AG08396 (cell line): ENCODE data around the gene PKP4.
A peak's percentile ranks its signal among the peaks of the same experiment; 100 is the strongest.

Source experiments
- DNase-seq: peaks from one replicate; pipeline ENCODE4 v3.0.0; 2012; ENCODE audit warnings: low spot score, mixed read lengths

The PKP4 gene

DNA sequence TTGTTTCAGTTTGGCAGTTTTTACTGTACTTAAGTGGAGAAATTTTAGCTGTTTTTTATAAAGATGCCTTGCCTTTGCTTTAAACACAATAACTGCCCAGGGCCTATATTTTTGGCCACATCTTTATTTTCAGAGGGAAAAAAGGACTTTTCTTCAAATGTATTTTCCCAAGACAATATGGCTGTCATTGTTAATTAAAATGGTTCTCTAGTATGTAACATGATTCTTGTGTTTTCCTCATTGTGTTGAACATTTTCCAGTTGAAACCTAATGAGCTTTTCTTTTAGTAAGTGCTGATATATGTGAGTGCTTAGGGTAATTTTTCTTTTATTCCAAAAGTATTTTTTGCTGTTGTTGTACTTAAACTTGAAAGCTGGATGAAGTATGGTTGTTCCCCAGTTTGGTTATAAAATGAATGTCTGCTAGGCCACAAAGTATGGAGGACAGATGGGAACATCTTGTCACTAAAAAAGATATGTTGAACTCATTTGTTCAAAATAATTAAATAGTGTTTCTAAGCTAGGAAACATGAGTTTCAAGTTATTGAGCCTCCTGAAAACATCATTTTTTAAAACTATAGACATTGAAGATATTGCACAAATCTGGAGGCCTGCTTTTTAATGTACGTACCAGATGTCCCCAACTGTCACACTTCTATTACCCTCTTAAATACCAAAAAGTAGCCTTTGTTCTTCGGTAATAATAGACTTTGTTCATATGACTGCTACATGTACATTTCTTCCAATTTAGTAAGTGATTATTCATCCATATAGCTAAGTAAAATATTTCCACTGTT is 190.9 kb downstream of the PKP4 start:
- no peak for DNase-seq

DNA sequence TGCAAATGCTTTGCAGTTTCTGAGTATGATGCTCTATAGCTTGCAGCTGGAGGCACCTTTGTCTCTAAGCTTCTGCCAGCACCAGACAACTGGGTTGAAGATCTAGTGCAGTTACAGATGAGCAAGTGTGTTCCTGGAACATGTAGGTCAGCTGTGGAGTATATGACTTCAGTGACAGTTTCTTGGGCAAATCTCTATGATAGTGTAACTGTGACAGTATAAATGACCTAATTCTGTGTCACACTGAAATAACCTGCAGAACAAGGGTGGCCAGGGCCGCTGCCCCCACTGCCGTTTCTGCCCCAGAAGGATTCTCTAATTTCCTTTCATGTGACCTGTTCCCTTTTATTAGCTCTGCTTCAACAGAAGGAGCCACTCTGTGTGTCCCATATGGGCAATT is 193.1 kb downstream of the PKP4 start:
- no peak for DNase-seq

DNA sequence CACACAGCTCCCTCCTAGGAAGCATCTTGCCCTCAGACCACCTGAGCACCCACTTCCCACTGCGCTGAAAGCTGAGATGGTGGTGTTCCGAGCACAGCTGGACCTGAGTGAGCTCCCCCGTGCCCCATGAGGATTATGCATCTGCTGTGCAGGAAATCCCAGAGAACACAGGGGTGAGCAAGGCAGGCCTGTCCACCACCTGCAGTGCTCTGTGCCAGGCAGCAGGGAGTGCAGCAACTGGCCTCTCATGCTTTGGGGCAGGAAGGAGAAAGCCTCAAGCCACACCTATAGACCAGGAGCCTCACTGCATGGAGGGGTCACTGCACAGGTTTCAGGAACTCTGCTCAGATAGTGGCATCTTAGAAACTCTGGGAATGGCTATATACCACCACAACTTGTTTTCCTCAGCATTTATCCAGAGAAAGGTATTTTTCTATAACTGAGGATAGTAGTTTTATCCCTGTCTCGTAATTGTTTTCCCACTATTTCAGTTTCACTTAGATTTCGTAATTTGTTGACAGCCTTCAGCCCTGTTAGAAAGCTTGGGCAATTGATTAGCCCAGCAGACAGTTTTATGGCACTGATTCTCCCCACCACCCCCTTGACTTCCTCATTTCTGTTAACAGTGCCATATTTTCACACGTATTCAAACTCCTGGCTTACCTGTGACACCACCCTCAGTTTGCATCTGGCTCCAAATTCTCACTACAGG is 194.1 kb downstream of the PKP4 start:
- DNase-seq: no peak

DNA sequence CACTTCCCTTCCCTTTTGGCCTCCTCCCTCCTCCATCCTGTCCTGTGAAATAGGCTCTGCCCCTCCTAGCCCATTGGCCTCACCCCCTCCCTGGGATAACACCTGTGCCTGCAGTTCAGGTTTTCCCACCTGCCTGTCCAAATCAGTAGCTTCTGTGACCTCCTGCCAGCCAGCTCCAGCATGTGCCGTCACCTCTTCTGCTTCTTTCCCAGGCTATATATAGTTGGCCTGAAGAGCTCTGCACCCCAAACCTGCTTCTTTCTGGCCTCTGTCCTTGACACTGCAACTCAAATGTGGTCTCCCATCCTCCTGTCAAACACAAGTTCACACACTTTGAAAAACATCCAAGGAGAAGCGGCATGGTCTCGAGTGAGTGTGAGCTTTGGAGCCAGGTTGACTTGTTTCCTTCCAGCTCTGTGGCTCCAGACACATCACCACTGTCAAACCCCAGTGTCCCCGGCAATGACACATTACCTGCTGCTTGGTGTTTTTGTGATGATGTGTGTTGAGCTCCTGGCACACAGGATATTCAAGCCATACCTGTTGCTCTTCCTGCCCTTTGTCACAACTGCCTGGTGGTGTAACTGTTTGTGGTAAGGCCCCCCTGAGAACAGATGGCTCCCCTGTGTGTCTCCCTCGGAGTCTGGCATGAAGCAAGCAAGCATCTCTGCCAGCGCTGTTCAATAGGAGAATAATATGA is 194.8 kb downstream of the PKP4 start:
- no peak for DNase-seq

DNA sequence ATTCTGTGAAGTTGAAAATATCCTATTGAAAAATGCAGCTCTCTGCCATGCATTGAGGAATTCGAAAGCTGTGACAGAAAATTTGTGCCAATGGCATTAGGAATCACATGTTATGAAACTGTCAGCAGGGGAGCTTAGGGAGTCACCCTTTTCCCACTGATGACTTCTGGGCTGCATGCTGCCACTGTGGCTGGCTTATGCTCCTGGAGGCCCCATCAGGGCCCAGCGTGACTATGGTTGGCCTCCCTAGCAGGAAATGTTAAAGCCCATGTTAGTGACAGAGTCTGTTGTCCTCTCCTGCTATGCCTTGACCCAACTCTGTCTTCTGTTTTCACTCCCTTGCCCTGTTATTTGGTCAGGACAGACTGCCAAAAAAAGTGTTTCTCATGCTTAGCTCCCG is 198.9 kb downstream of the PKP4 start:
- DNase-seq: no peak

DNA sequence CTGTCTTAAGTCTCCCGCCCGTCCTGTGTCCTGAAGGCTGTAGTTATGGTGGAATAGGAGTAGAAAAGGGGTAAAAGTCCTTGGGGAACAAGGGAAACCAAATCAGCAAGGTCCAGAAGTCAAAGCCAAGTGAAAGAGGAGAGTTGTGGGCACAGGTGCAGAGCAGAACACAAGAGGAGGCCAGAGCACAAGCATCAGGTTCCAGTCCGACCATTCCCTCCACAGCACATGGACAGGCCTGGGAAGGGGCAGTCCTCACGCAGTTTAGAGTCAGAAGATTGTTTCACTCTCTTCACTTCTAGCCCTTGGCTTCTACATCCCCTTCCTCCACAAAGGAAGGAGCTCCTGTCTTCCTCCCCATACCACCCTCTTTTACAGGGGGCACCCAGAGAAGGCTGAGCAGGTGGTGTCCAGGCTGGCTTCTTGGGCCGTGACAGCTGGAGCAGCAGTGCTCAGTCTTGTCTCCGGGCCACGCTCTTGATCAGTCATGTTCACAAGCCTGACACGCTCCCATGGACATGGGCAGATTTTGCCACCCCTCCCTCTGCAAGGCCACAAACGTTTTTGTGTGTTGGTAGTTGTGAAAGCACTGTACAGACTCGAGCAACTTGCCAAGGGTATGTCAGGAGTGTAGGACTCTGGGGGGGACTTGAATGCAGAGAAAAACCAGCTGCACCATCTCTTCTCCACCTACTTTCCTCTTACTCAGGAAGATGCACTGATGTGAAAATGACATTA is 199.9 kb downstream of the PKP4 start:
- DNase-seq: no peak

DNA sequence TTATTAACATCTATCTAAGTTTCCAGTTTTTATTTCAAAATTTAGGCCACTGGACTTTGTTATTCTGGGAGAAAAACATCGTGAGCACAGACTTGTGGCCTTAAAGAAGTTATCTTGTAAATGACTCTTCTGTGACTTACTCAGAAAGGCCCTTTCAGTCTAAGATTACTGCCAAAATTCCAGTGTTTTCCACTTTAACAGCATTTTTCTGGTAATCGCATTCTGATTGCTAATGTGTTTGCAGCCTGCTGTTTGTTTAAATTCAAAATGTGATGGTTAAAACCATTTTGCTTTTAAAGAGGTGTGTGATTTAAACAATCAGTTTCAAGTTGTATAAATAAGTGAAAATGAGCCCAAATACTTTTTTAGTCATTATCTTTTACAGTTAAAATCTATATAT is 201.6 kb downstream of the PKP4 start:
- DNase-seq: no peak

DNA sequence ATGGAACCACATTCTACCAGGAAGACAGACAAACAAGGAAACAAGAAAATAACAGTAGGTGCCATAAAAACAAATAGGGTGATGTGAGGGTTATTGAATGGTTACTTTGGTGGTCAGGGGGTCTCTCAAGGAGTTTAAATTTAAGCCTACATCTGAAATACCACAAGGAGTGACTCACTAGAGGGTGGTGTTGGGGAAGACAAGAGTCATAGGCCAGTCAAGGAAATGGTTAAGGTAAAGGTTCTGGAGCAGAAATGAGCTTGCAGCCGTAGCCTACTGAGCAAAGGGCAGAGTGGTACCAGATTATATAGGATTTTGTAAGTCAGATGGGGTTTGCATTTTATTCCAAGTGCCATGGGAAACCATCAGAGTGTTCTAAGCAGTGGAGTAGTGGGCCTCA is 202.7 kb downstream of the PKP4 start:
- DNase-seq: no peak

DNA sequence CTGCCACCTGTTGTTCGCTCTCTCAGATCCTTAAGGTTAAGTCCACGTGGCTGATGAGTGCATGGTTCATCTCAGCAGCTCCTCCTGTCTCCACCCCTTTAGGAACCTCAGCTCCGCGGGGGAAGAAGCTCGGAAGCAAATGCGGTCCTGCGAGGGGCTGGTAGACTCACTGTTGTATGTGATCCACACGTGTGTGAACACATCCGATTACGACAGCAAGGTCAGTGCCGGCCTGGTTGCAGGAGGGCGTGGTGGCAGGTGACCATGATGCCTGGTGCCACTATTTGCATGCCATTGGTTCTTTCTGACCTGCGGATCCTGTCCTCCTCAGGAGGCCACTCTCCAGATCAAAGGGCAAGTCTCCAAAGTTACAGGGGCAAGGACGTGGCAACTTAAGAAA is 204.5 kb downstream of the PKP4 start:
- no peak for DNase-seq

DNA sequence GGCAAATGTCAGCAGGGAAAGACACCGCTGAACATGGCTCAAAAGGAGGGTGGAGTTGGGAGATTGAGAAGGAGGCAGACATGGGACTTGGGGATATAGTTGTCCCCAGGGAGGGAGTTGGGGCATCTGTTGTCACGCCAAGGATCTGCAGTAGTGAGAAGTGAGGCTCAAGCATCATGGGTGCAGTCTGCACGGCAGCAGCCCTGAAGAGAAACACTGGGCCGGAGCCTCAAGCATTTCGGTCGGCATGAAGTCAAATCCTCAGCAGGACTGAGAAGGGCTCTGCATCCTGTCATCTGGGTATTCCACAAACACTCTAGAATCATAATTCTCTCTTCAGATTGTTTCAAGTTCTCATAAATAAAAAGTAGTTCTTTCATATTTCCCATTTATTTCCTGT is 205.7 kb downstream of the PKP4 start:
- no peak for DNase-seq

DNA sequence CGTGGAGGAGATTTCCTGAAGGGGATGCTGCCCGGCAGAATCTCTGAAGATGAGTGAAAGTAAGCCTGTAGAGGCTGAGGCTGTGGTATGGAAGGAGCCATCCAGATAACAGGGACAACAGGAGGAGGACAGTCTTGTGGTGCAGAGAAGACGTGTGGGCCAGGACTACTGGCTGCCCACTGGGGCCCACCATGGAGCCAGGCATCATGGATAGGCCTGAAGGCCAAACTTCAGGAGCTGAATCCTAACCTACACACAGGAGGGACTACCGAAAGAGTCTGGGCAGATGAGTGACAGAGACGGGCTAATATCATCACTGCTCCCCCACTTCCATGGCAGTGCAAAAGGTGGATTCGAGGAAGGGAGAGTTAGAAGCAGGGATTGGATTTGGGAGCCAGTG is 207.0 kb downstream of the PKP4 start:
- no peak for DNase-seq

DNA sequence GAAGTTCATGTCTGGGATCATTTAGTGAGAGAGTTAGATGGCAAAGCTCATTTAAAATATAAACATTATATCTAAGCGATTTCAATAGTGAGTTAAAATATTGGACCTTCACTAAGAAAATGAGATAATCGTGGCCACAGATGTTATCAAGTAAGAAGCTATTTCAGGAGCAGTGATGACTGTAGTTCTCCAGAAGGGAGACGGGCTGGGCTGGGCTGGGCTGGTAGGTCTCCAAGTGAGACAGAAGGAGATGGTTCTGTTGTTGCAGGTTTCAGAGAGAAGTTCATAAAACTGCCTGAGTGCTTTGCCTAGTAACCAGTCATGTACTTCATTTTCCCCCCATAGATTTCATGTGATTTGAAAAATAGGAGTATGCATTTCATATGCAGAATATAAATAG is 208.2 kb downstream of the PKP4 start:
- DNase-seq: peak; percentile 38

DNA sequence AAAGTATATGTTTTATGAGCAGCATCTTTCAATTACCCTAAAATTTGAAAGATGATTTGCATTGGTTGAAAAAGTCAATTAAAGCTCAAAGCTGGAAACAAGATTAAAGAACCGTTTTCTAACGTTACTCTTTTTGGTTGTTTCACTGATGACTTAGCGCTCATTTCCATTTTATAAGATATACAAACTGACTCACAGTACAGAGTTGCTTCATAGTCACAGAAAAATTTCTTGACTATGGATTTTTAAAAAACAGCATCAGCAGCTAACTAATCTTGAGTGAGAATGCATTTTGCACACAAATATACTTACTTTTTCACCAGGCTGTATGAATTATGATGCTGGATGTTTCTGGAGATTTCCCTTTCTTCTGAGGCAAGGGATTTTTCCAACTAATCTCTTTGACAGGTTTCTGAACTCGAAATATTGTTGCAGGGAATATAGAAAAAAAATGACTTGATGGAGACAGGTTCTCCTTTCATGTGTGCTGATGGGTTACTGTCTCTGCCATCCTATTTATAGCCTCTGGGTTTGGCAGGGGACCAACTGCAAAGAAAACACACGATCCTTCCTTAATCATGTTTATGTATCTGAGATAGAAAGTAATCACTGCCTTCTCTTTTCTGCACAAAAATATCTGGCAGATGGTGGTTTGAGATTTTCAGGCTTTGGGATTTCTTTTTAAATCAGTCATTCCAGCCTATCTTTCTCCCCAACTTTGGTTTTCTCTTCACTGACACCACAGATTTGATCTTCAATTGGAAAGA is 209.0 kb downstream of the PKP4 start:
- peak; percentile 24 for DNase-seq

DNA sequence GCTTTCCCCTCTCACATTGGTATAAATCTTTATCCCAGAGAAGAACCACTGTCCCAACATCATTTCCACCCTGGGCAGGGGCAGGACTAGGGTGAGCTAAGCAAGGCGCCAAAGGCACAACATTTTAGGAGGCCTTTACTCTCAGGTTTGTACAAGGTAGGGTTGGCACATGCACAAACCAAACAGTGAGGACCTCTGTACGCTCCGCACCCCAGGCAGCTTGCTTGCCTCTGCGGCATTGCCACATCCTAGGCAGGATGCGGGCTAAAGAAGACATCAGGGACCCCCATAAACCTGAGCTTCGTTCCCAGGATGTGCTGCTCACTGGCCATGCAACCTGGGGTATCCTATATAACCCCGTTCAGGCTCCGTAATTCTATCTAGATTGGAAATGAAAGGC is 210.2 kb downstream of the PKP4 start:
- DNase-seq: no peak

DNA sequence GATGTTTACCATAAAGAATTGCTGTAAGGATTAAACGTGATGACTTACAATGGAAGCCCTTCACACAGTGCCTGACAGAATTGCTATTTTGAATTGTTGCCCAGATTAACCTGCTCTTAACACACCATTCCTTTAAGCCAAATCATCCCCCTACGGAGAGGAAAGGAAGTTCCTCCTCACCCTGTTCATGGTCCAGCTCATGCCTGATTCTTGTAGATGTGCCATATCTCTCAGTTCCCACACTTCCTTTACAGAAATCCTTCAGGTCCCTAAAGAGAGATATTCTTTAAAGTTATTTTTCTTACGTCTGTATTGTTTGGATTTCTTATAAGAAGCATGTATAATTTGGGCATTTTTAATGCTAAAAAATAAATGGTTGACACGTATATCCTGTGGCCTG is 210.8 kb downstream of the PKP4 start:
- DNase-seq: peak; percentile 26

DNA sequence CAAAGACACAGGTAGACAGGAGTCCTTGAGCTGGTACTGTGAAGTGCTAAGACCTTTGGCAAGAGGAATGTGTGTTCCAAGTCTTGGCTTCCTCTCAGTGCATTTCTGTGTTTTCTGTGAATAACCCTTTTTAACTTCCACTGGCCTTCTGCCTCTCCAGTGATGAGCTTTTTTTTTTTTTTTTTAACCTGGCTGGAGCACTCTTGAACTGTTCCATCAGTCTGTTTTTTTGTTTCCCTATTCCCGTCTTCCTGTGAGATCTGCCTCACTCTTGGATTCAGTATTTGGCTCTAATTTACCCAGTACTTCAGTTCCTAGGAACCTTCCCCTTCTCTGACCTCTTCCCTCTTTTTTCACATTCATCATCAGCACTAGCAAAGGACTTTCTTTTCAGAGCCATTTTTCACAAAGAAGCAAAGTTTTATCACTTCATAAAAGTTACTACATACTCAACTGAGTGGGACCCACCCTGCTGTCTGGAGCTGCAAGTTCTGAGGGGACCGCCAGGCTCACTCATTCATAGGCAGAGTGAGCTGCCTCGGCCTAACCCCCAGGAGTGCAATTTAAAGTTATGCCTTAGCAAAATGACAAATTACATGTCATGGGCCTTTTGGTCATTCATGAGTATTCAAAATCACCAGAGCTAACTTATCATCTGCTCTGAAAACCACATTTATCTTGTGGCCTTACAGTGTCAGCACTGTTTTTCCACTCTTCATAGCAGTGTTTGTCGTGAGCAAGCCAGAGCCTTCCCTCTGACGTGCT is 211.4 kb downstream of the PKP4 start:
- no peak for DNase-seq

DNA sequence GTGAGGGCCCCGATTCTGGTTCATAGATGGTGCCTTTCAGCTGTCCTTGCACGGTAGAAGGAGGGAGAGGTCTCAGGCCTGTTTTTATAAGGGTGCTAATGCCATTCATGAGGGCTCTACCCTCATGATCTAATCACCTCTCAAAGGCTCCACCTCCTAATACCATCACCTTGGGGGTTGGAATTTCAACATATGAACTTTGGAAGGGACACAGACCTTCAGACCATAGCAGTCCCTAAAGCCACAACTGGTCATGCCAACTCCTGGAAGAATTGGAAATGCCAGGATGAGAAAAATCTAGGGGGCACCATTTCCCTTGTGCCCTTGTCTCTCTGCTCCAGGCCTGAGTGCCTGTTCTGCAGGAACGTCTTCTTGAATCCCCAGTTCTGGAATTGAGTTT is 213.5 kb downstream of the PKP4 start:
- DNase-seq: no peak

DNA sequence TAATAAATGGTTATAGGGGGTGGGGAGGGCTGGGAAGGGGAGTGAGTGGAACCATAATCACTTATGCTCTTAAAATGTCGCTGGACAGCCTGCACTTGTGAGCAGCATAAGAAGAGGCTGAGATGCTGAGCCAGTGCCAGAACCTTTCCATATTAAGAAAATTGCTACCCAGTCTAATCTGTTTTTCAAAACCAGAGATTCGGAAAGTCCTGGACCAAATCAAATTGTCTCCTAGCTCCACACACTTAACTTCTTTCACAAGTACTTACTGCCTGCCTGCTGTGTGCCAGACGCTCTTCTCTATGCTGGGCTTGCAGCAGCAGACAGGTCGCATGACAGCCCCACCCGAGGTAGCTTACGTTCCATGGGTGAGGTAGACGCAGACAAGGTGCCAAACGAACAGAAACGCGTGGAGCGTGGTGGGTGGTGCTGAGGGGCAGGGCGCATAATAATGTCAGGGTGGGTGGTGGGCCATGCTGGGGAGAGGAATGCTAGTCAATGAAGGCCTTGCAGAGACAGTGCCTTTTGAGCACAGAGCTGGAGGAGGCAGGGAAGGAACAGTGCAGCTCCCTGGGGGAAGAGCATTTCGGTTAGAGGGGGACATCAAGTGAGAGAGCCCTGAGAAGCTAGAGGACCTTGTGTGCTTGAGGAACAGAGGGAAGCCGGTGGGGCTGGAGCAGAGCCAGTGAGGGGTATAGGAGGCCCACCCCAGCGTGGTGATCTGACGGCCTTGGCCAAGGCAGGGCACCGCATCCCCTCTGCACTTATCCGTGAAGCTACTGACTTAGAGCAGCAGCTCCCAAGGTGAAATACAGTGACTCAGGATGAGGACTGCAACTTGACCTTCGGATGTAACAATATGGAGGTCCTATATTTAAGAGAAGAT is 214.9 kb downstream of the PKP4 start:
- DNase-seq: no peak

DNA sequence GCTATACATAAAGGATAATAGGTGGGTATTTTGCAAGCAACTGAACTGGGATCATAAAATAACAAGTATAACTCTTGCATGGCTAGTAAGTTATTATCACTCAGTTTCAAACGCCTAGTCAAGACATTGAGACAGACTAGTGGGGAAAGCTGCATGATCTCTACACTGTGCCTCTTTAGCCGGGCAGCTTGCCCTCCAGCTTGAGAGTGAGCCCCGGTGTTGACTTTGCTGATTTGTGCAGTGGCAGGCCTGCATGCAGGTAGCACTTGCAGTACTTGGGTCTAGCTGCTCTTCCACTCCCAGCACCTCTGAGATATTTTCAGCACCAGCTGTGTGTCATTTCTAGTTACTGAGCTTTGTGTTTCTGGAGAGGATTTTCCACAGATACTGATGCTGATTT is 219.5 kb downstream of the PKP4 start:
- DNase-seq: no peak

DNA sequence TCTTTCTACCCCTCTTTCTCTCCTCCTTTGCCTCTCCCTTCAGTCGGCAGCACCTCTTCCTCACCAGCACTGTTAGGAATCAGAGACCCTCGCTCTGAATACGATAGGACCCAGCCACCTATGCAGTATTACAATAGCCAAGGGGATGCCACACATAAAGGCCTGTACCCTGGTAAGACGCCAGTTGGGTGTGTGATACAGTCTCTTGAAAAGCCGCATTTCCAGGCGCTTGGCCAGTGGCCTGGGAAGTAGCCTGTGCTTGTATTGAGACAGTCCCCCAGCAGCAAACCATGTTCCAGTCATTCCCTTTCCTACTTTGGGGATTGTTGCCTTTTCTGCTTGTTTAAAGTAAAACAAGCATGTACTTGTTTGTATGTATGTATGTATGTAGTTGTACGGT is 219.9 kb downstream of the PKP4 start:
- DNase-seq: no peak
